T-cell (primary cell): ENCODE results near the gene VSIR. TPM values are rescaled to one million over a fixed set of nuclear protein-coding genes. Genes with fewer than 3 reads are reported as not detected.

ENCODE experiments used
- ATAC-seq, 4 experiments: fragments of 200-7000 bp in 3 of 4; fragments of 150-1000 bp in 1 of 4; cut with Tn5 transposase; replicated peaks in 1 of 4; 1 replicate in 3 of 4; 2 replicates in 1 of 4; pipeline ENCODE4 v1.10.0; 2021; ENCODE audit warnings: moderate library complexity in 3 of 4, mild to moderate bottlenecking in 2 of 4, moderate number of reproducible peaks in 1 of 4
- CTCF ChIA-PET, 2 donors: fragments of 300-600 bp; sonication (Branson Sonifier 250); formaldehyde crosslinking; loops; one replicate each; lab custom pipeline; 2022; ENCODE audit warnings: antibody characterized with exemption in 2 of 2; lab: Charles Lee
- POLR2A ChIA-PET, 2 donors: fragments of 300-600 bp; sonication (Branson Sonifier 250); formaldehyde crosslinking; loops; one replicate each; lab custom pipeline; 2022; ENCODE audit warnings: antibody characterized with exemption in 2 of 2; lab: Charles Lee
- DNase-seq, 35 experiments: peaks; one replicate each; pipeline versions ENCODE4 v3.0.0 to v3.0.0-alpha.2; 2013 to 2023
- H3K27ac ChIP-seq: one replicate; pipeline ENCODE4 v1.5.1; 2013; ENCODE audit warnings: low read length
- H3K27me3 ChIP-seq, 2 experiments: replicated peaks in 1 of 2; 1 replicate in 1 of 2; 2 replicates in 1 of 2; pipeline versions ENCODE4 v1.6.1 to v1.7.0; 2013; ENCODE audit warnings: low read length in 1 of 2, mixed read lengths in 1 of 2; ENCODE audit not compliant: control insufficient read depth in 2 of 2, insufficient read depth in 2 of 2; ENCODE audit errors: extremely low read depth in 1 of 2
- H3K36me3 ChIP-seq, 2 donors: 1 replicate in 1 of 2; 2 replicates in 1 of 2; pipeline versions ENCODE4 v1.6.1 to v1.7.0; 2013; ENCODE audit warnings: low read length in 1 of 2; ENCODE audit not compliant: control insufficient read depth in 2 of 2, insufficient read depth in 1 of 2; ENCODE audit errors: extremely low read depth in 1 of 2
- H3K4me1 ChIP-seq, 2 experiments: 1 replicate in 1 of 2; 2 replicates in 1 of 2; pipeline versions ENCODE4 v1.6.1 to v1.7.0; 2013; ENCODE audit warnings: low read length in 2 of 2, mixed read lengths in 1 of 2; ENCODE audit not compliant: insufficient read depth in 2 of 2, control insufficient read depth in 1 of 2; ENCODE audit errors: extremely low read depth in 1 of 2
- H3K4me3 ChIP-seq, 2 donors: 1 replicate in 1 of 2; 2 replicates in 1 of 2; pipeline versions ENCODE4 v1.5.1 to v1.7.0; 2013; ENCODE audit warnings: mild to moderate bottlenecking in 2 of 2, low read length in 1 of 2, moderate library complexity in 1 of 2; ENCODE audit not compliant: control insufficient read depth in 1 of 2; ENCODE audit errors: extremely low read depth in 1 of 2
- H3K9me3 ChIP-seq: 2 replicates; pipeline ENCODE4 v1.7.0; 2013
- H3K27ac Mint-ChIP-seq, 2 donors: one replicate each; pipeline ENCODE4 v1.8.0; 2020 to 2021; ENCODE audit warnings: mild to moderate bottlenecking in 2 of 2, mixed read lengths in 2 of 2
- H3K27me3 Mint-ChIP-seq, 2 donors: one replicate each; pipeline ENCODE4 v1.8.0; 2021 to 2022; ENCODE audit warnings: mixed read lengths in 2 of 2
- H3K36me3 Mint-ChIP-seq: one replicate; pipeline ENCODE4 v1.8.0; 2021; ENCODE audit warnings: mixed read lengths
- H3K4me1 Mint-ChIP-seq, 3 donors: one replicate each; pipeline ENCODE4 v1.8.0; 2020 to 2022; ENCODE audit warnings: mixed read lengths in 3 of 3, mild to moderate bottlenecking in 1 of 3
- H3K4me3 Mint-ChIP-seq, 3 donors: one replicate each; pipeline ENCODE4 v1.8.0; 2020 to 2022; ENCODE audit warnings: mild to moderate bottlenecking in 3 of 3, mixed read lengths in 3 of 3, moderate library complexity in 3 of 3
- H3K9me3 Mint-ChIP-seq, 3 donors: one replicate each; pipeline ENCODE4 v1.8.0; 2020 to 2022; ENCODE audit warnings: mixed read lengths in 3 of 3
- WGBS: methylation state at CpG from one replicate; pipeline ENCODE4 v1.1.5; 2013; ENCODE audit warnings: missing lambda C conversion rate; ENCODE audit not compliant: insufficient coverage; 5-methylcytosine and 5-hydroxymethylcytosine counted together
- total RNA-seq, 35 experiments: library from RNA in 6 of 35; stranded (reverse) in 6 of 35; fragments of 120-200 nt in 1 of 35; gene quantifications; one replicate each; pipeline versions ENCODE4 v1.2.1 to v1.2.4 and lab custom pipeline; 2013 to 2026

Gene VSIR
- total RNA-seq, 5 donors from 2014 or later (not counting 1 experiment from before 2014, with no cell fraction given) = 81.4 to 134 (median 98.3) TPM

DNA sequence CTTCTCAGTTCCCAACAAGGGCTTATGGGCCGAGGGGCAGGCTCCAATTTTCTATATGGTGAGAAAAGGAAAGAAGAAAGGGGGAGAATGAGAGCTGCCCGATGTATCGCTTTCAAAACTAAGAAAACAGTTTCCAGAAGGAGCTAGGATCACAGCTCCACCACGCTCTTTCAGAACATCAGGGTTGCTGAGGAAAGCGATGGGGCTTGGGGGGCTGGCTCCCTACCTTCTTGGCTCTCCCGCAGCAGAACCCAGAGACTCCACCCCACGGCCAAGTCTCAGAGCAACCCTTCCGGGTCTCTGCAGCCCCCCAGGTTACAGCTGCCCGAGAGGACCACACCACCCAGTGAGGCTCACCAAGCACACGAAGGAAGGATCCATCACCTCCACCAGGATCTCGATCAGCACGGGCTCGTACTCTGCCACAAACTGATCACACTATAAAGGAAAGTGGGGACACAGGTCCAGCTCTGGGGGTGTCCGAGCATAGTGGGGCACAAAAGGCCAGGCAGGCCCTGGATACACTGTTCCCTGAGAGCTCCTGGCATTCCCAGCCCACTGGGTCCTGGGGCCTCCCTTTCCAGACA is 45.4 kb upstream of the VSIR start:
- Histone ChIP-seq H3K4me1 (no peaks in the 10 kb centered on the region), H3K27ac (no peak overlapping the region), H3K27me3 (no peaks in the 10 kb centered on the region), H3K9me3 (no peaks in the 10 kb centered on the region), H3K36me3 (peaks cover 30 to 80% of the 10 kb centered on the region in 2 donors), H3K4me3 (no peak overlapping the region)
- DNase-seq = no peak
- Mint-ChIP-seq H3K4me3 (no peak overlapping the region), H3K36me3 (peaks cover 62% of the 10 kb centered on the region), H3K4me1 (peaks cover 0 to 9% (median 6%) of the 10 kb centered on the region in 3 donors), H3K27ac (no peak overlapping the region), H3K27me3 (no peaks in the 10 kb centered on the region), H3K9me3 (no peaks in the 10 kb centered on the region)
- ATAC-seq = no peak
- ChIA-PET POLR2A (no interaction called here), CTCF (interaction anchor here in 1 of 2 donors (0.5 kb wide), 1 partner anchor 948 kb away, joined by 3 read pairs; no protein-coding TSS in a partner anchor)
- WGBS = 97% methylated on average over 9 of the region's 14 CpGs

DNA sequence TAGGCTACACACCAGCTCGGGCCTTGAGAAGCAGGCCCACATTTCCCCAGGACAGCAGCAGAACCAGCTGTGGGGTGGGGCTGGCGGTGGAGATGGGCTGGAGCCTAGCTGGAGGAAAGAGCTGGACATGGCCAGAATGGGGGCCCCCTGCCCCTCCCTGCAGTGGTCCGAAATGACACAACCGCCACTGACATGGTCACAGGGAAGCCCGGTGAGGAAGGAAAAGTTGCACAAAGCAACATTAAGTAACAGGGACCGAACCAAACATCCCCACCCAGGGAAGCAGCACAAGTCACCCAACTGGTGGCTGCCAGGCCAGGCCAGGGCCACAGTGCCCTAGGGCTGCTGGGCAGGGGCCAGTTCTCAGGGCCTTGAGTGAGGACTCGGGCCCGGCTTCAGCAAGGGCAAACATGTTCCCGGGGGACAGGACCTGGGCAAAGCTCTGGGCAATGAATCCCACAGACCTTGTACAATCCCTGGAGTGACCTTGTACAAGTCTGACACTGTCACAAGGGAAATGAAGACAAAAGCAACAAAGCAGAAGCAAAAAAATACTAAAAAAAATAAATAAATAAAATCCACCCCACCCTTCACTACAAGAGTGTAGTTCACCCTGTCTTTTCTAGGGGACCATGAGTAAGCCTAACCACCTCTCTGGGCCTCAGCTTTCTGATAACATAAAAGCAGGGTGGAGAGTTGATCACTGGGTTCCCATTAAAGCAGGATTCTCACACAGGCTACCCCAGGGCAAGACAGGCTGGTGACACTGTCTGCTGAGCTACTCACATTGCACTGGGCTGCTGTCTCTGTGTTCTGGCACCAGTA is 44.7 kb upstream of the VSIR start:
- no peaks in the 10 kb centered on the region for H3K9me3 ChIP-seq
- peaks cover 0 to 9% (median 6%) of the 10 kb centered on the region in 3 donors for H3K4me1 Mint-ChIP-seq
- 94% methylated on average over 6 of the region's 9 CpGs for WGBS
- ChIA-PET POLR2A (no interaction called here), CTCF (no interaction called here)
- no peak for DNase-seq
- H3K27me3 ChIP-seq = no peaks in the 10 kb centered on the region
- H3K36me3 ChIP-seq = peaks cover 29 to 74% of the 10 kb centered on the region in 2 donors
- no peaks in the 10 kb centered on the region for H3K9me3 Mint-ChIP-seq
- no peak overlapping the region for H3K4me3 Mint-ChIP-seq
- ATAC-seq = no peak
- no peaks in the 10 kb centered on the region for H3K27me3 Mint-ChIP-seq
- H3K27ac Mint-ChIP-seq = peak overlapping the region in 1 of 2 donors; percentile 19
- no peak overlapping the region for H3K4me3 ChIP-seq
- peaks cover 57% of the 10 kb centered on the region for H3K36me3 Mint-ChIP-seq
- H3K4me1 ChIP-seq = no peaks in the 10 kb centered on the region
- no peak overlapping the region for H3K27ac ChIP-seq

DNA sequence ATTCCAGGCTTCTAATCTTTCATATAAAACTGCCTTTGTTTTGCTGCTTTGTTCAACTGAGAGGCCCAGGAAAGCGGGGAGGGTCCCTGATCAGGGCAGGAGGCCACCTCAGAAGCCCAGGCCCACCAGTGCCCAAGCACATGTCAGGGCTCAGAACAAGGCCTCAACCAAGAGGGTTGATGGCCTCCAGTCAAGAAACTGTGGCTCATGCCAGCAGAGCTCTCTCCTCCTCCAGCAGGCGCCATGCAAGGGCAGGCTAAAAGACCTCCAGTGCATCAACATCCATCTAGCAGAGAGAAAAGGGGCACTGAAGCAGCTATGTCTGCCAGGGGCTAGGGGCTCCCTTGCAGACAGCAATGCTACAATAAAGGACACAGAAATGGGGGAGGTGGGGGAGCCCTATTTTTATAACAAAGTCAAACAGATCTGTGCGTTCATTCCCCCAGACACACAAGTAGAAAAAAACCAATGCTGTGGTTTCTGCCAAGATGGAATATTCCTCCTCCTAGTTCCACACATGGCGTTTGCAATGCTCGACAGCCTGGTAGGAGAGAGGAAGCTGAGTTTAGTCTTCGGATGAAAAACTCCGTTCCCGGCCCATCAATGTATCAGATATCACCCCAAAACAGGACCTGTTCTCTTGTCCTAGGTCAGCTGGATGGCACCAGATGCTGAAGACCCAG is 43.8 kb upstream of the VSIR start:
- Histone ChIP-seq H3K27ac (no peak overlapping the region), H3K4me3 (no peak overlapping the region), H3K36me3 (peaks cover 26 to 69% of the 10 kb centered on the region in 2 donors), H3K4me1 (peaks cover 0 to 2% of the 10 kb centered on the region in 2 experiments), H3K27me3 (no peaks in the 10 kb centered on the region), H3K9me3 (no peaks in the 10 kb centered on the region)
- Mint-ChIP-seq H3K36me3 (peaks cover 55% of the 10 kb centered on the region), H3K27ac (no peak overlapping the region), H3K27me3 (no peaks in the 10 kb centered on the region), H3K4me1 (peaks cover 0 to 3% (median 2%) of the 10 kb centered on the region in 3 donors), H3K9me3 (no peaks in the 10 kb centered on the region), H3K4me3 (no peak overlapping the region)
- DNase-seq = no peak
- ATAC-seq = no peak
- 100% methylated on average over 3 of the region's 8 CpGs for WGBS
- ChIA-PET CTCF (no interaction called here), POLR2A (no interaction called here)

DNA sequence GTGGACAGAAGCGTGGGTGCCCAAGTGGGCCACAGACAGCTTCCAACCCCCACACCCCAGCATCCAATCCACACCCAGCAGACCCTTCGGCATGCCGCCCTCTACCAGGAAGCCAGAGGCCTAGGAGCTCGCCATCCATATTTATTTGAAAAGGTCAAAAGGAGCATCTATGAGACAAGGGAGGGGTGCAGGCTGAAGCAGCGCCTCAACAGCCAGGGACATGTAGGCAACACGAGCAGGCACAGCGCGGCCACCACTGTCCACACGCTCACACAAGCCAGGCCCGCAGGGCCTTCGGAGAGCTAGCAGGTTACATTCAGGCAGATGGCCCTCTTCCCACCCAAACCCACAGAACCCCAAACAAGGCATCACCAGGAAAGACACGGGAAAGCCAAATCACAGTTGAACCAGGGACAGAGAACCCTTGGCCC is 43.1 kb upstream of the VSIR start:
- Mint-ChIP-seq H3K4me3 (no peak overlapping the region), H3K27ac (no peak overlapping the region), H3K27me3 (no peaks in the 10 kb centered on the region), H3K4me1 (no peaks in the 10 kb centered on the region), H3K9me3 (no peaks in the 10 kb centered on the region), H3K36me3 (peaks cover 49% of the 10 kb centered on the region)
- CTCF ChIA-PET = no interaction called here
- POLR2A ChIA-PET = no interaction called here
- Histone ChIP-seq H3K9me3 (no peaks in the 10 kb centered on the region), H3K27ac (no peak overlapping the region), H3K27me3 (no peaks in the 10 kb centered on the region), H3K4me1 (peaks cover 0 to 7% of the 10 kb centered on the region in 2 experiments), H3K36me3 (peaks cover 21 to 62% of the 10 kb centered on the region in 2 donors), H3K4me3 (no peak overlapping the region)
- DNase-seq (no peak), ATAC-seq (no peak)
- 75% methylated on average over 2 of the region's 12 CpGs for WGBS

DNA sequence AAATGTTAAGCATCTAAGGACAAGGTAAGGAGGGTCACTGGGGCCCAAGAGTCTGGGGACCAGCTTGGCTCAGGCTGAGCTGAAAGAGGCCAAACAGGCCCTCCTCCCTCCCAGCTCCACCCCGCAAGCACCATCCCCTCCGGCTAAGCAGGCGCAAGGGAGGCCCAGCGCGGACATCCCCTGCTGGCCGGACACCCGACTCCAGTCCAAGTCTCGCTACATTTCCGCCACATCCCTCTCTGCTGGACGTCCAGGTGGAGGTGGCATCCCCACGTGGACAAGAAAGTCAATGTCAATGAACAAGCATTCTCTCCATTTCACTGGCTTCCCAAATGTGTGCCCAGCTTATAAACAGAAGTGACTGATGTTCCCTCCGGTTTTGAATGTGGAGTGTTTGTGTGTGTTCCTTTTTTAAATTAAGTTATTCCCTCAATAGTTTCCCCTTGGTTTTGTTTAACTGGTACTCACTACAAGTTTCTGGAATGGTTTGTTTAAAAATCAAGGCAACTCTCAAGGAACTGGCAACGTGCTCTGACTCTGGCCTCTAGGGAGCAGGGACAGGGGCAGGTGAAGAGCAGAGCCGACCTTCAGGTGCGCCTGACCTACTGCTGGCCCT is 42.3 kb upstream of the VSIR start:
- Histone ChIP-seq H3K36me3 (peaks cover 14 to 54% of the 10 kb centered on the region in 2 donors), H3K27me3 (no peaks in the 10 kb centered on the region), H3K4me1 (peaks cover 0 to 7% of the 10 kb centered on the region in 2 experiments), H3K4me3 (no peak overlapping the region), H3K9me3 (no peaks in the 10 kb centered on the region), H3K27ac (no peak overlapping the region)
- Mint-ChIP-seq H3K36me3 (peaks cover 43% of the 10 kb centered on the region), H3K4me3 (no peak overlapping the region), H3K9me3 (no peaks in the 10 kb centered on the region), H3K27me3 (no peaks in the 10 kb centered on the region), H3K27ac (no peak overlapping the region), H3K4me1 (no peaks in the 10 kb centered on the region)
- whole genome bisulfite sequencing = 95% methylated on average over 11 of the region's 15 CpGs
- DNase-seq (no peak), ATAC-seq (no peak)
- CTCF ChIA-PET = interaction anchor here in 1 of 2 donors (0.8 kb wide), 1 partner anchor 30 kb away, joined by 4 read pairs; no protein-coding TSS in a partner anchor
- POLR2A ChIA-PET = interaction anchor here in 1 of 2 donors (0.6 kb wide), 1 partner anchor 493 kb away, joined by 3 read pairs; no protein-coding TSS in a partner anchor
